Stimulated activated CD4-positive, alpha-beta T cell treated with anti-CD3 and anti-CD28 coated beads, TNF-alpha, amount 100 ng/mL, for 48 hours (primary cell): ENCODE results near the gene SF3B5.
A peak's percentile ranks its signal among the peaks of the same experiment; 100 is the strongest.
"Not testable (repeated sequence)": the region's sequence is repeated elsewhere in the genome, so short reads cannot be mapped to it uniquely, and the experiment has no call there.

Source experiments
- DNase-seq, 3 donors: peaks; one replicate each; pipeline ENCODE4 v3.0.0-alpha.2; 2020; ENCODE audit warnings: low read depth in 3 of 3

SF3B5 gene

GRCh38 chr6:144104898-144105487, 9.6 kb upstream of the SF3B5 start:
- DNase-seq: peak in 1 of 3 donors; percentile 20

- DNase-seq: no peak
Observed at GRCh38 chr6:144104488-144104887, 9.1 kb upstream of the SF3B5 start.

GRCh38 chr6:144103026-144103563, 7.7 kb upstream of the SF3B5 start:
- DNase-seq: no peak

- DNase-seq: no peak
Observed at GRCh38 chr6:144098993-144099392, 3.6 kb upstream of the SF3B5 start.

- DNase-seq: peak in 1 of 3 donors; percentile 7
Observed at GRCh38 chr6:144094731-144095133, 641 bp downstream of the SF3B5 start.

- no peak for DNase-seq
Observed at GRCh38 chr6:144093658-144094057, 1.7 kb downstream of the SF3B5 start.

- no peak for DNase-seq
Observed at GRCh38 chr6:144093236-144093635, 2.1 kb downstream of the SF3B5 start.

- no peak for DNase-seq
Observed at GRCh38 chr6:144090384-144090783, 5.0 kb downstream of the SF3B5 start.

- no peak for DNase-seq
Observed at GRCh38 chr6:144087789-144088426, 7.5 kb downstream of the SF3B5 start.

GRCh38 chr6:144086959-144087358, 8.4 kb downstream of the SF3B5 start:
- DNase-seq: no peak

- no peak for DNase-seq
Observed at GRCh38 chr6:144083172-144083571, 12.2 kb downstream of the SF3B5 start.

- not testable (repeated sequence) for DNase-seq
Observed at GRCh38 chr6:144082412-144082811, 13.0 kb downstream of the SF3B5 start.

- no peak for DNase-seq
Observed at GRCh38 chr6:144077871-144078270, 17.5 kb downstream of the SF3B5 start.

- no peak for DNase-seq
Observed at GRCh38 chr6:144075875-144076274, 19.5 kb downstream of the SF3B5 start.

GRCh38 chr6:144075187-144075586, 20.2 kb downstream of the SF3B5 start:
- DNase-seq: no peak

GRCh38 chr6:144073024-144073423, 22.3 kb downstream of the SF3B5 start:
- no peak for DNase-seq

GRCh38 chr6:144069506-144069905, 25.9 kb downstream of the SF3B5 start:
- DNase-seq: no peak

GRCh38 chr6:144068794-144069193, 26.6 kb downstream of the SF3B5 start:
- DNase-seq: no peak

- DNase-seq: peak in 1 of 3 donors; percentile 38
Observed at GRCh38 chr6:144066741-144067484, 28.5 kb downstream of the SF3B5 start.

- DNase-seq: no peak
Observed at GRCh38 chr6:144066255-144066654, 29.1 kb downstream of the SF3B5 start.

GRCh38 chr6:144065213-144065660, 30.1 kb downstream of the SF3B5 start:
- no peak for DNase-seq

GRCh38 chr6:144064402-144065212, 30.8 kb downstream of the SF3B5 start:
- DNase-seq: peak; percentile 48 to 76 (median 60)
